HepG2 (cell line): Measurements from ENCODE around the gene RAB3A. TPM values are rescaled to one million over a fixed set of nuclear protein-coding genes. Genes with fewer than 3 reads are reported as not detected.

Source experiments
- AGO1 ChIP-seq: fragments of 200-400 bp; formaldehyde crosslinking; IDR thresholded peaks from 2 replicates; pipeline ENCODE4 v1.6.1; 2017; ENCODE audit warnings: mild to moderate bottlenecking, low read depth, low read length, moderate library complexity; ENCODE audit not compliant: poor library complexity, severe bottlenecking
- FOXA3 ChIP-seq: IDR thresholded peaks from 2 replicates; pipeline ENCODE4 v1.6.1; 2016; ENCODE audit warnings: missing genetic modification reagents, missing compliant biosample characterization
- IKZF4 ChIP-seq: sonication (generic); formaldehyde crosslinking; IDR thresholded peaks from 2 replicates; pipeline ENCODE4 v1.5.1; 2020; ENCODE audit warnings: borderline replicate concordance, mild to moderate bottlenecking, low read depth, missing genetic modification reagents; ENCODE audit errors: not compliant biosample characterization
- IRF9 ChIP-seq: sonication (generic); formaldehyde crosslinking; IDR thresholded peaks from 2 replicates; pipeline ENCODE4 v1.8.0; 2022; ENCODE audit warnings: missing genetic modification reagents, mild to moderate bottlenecking, borderline replicate concordance
- LCORL ChIP-seq, 2 experiments: fragments of 450-650 bp in 1 of 2; sonication (generic) in 1 of 2; formaldehyde crosslinking in 1 of 2; IDR thresholded peaks; 2 replicates each; pipeline versions ENCODE4 v1.5.0 to v1.6.1; 2017 to 2020; ENCODE audit warnings: antibody characterized with exemption in 1 of 2, missing genetic modification reagents in 1 of 2
- MED8 ChIP-seq: sonication (generic); formaldehyde crosslinking; IDR thresholded peaks from 2 replicates; pipeline ENCODE4 v1.8.1; 2023; ENCODE audit warnings: mild to moderate bottlenecking, missing genetic modification reagents; ENCODE audit not compliant: insufficient replicate concordance
- NFE2L1 ChIP-seq: sonication (generic); formaldehyde crosslinking; IDR thresholded peaks from 2 replicates; pipeline ENCODE4 v1.4.0; 2020; ENCODE audit warnings: missing genetic modification reagents, mild to moderate bottlenecking, borderline replicate concordance
- NR2C2 ChIP-seq: sonication (generic); formaldehyde crosslinking; IDR thresholded peaks from 2 replicates; pipeline ENCODE4 v1.4.0; 2020; ENCODE audit warnings: missing genetic modification reagents, mild to moderate bottlenecking, moderate library complexity, borderline replicate concordance
- PTBP1 ChIP-seq: fragments of 200-400 bp; formaldehyde crosslinking; IDR thresholded peaks from 2 replicates; pipeline ENCODE4 v1.6.1; 2018; ENCODE audit warnings: low read length, low read depth; ENCODE audit not compliant: poor library complexity, severe bottlenecking
- RXRB ChIP-seq: IDR thresholded peaks from 2 replicates; pipeline ENCODE4 v1.6.1; 2016; ENCODE audit warnings: borderline replicate concordance, missing genetic modification reagents, missing compliant biosample characterization
- SALL2 ChIP-seq: sonication (generic); formaldehyde crosslinking; IDR thresholded peaks from 2 replicates; pipeline ENCODE4 v1.8.1; 2023; ENCODE audit warnings: mild to moderate bottlenecking, missing genetic modification reagents, inconsistent platforms
- SMARCE1 ChIP-seq: fragments of 450-650 bp; IDR thresholded peaks from 2 replicates; pipeline ENCODE4 v1.6.1; 2017; ENCODE audit warnings: borderline replicate concordance
- STAT5B ChIP-seq: sonication (generic); formaldehyde crosslinking; IDR thresholded peaks from 2 replicates; pipeline ENCODE4 v1.4.0; 2020; ENCODE audit warnings: missing genetic modification reagents
- TRIM22 ChIP-seq: fragments of 450-650 bp; IDR thresholded peaks from 2 replicates; pipeline ENCODE4 v1.6.1; 2017
- YEATS2 ChIP-seq: sonication (generic); formaldehyde crosslinking; IDR thresholded peaks from 2 replicates; pipeline ENCODE4 v1.4.0; 2020; ENCODE audit warnings: missing genetic modification reagents, borderline replicate concordance
- ZBTB21 ChIP-seq: sonication (generic); formaldehyde crosslinking; IDR thresholded peaks from 2 replicates; pipeline ENCODE4 v1.4.0; 2020; ENCODE audit warnings: missing genetic modification reagents
- ZBTB46 ChIP-seq: sonication (generic); formaldehyde crosslinking; IDR thresholded peaks from 2 replicates; pipeline ENCODE4 v1.4.0; 2020; ENCODE audit warnings: mild to moderate bottlenecking, missing genetic modification reagents, borderline replicate concordance
- ZFP1 ChIP-seq: IDR thresholded peaks from 2 replicates; pipeline ENCODE4 v1.6.1; 2016
- ZFP62 ChIP-seq: sonication (generic); formaldehyde crosslinking; IDR thresholded peaks from 2 replicates; pipeline ENCODE4 v1.4.0; 2020; ENCODE audit warnings: missing genetic modification reagents
- ZMAT5 ChIP-seq: sonication (generic); formaldehyde crosslinking; IDR thresholded peaks from 2 replicates; pipeline ENCODE4 v1.5.0; 2020; ENCODE audit warnings: mild to moderate bottlenecking, low read depth, missing genetic modification reagents, borderline replicate concordance
- ZNF3 ChIP-seq: IDR thresholded peaks from 2 replicates; pipeline ENCODE4 v1.7.0; 2017; ENCODE audit warnings: inconsistent platforms
- ZNF468 ChIP-seq: sonication (generic); formaldehyde crosslinking; IDR thresholded peaks from 2 replicates; pipeline ENCODE4 v1.8.0; 2022; ENCODE audit warnings: mild to moderate bottlenecking, moderate library complexity, missing genetic modification reagents
- ZNF513 ChIP-seq: sonication (generic); formaldehyde crosslinking; conservative IDR thresholded peaks from 2 replicates; pipeline ENCODE4 v1.5.0; 2020; ENCODE audit warnings: missing genetic modification reagents
- ZNF761 ChIP-seq: sonication (generic); formaldehyde crosslinking; conservative IDR thresholded peaks from 2 replicates; pipeline ENCODE4 v1.4.0; 2020; ENCODE audit warnings: mild to moderate bottlenecking, missing genetic modification reagents
- polyA plus RNA-seq, 8 experiments: library from polyadenylated mRNA; depleted of rRNA in 3 of 8; stranded (reverse) in 7 of 8; unstranded in 1 of 8; fragments of >200 nt; fragmentation: Illumina TruSeq in 4 of 8; extraction: Trizol in 4 of 8; gene quantifications; 2 replicates each; pipeline versions ENCODE4 v1.2.1 to v1.2.3, GENCODE V29; 2011 to 2016; ENCODE audit warnings: low read depth in 4 of 8, missing spikeins in 1 of 8, mixed read lengths in 1 of 8; ENCODE audit not compliant: insufficient read depth in 1 of 8
- total RNA-seq, 5 experiments: library from RNA; depleted of rRNA; stranded (reverse); fragments of >200 nt; fragmentation: Illumina TruSeq; extraction: Trizol; gene quantifications; 2 replicates each; pipeline ENCODE4 v1.2.3, GENCODE V29; 2016; ENCODE audit warnings: low read depth in 1 of 5

RAB3A gene
- total and polyA plus RNA-seq, 2 of the 13 experiments (the other 11 are each of a cell fraction or from before 2014, with no cell fraction given) = 0.58 to 0.98 TPM

GRCh38 chr19:18152817-18153555 lies 50.9 kb downstream of the RAB3A start, which contains the start of gene PIK3R2 (continued):
- no peak for TF ChIP-seq TRIM22
- no peak for TF ChIP-seq LCORL (IDR thresholded peaks at IDR 0.05)
- no peak for TF ChIP-seq LCORL (CRISPR knock-in tag; IDR thresholded peaks at IDR 0.05)
- no peak for TF ChIP-seq ZMAT5
- no peak for TF ChIP-seq AGO1
- no peak; the same call in 1 of the 2 replicates for TF ChIP-seq ZFP1 (CRISPR knock-in tag)
- TF ChIP-seq ZBTB21 (CRISPR knock-in tag) = no peak
- TF ChIP-seq ZBTB46 = no peak
- TF ChIP-seq STAT5B (CRISPR knock-in tag) = no peak
- TF ChIP-seq ZNF468 = no peak
- no peak for TF ChIP-seq MED8
- peak; percentile 26; the same call in 1 of the 2 replicates for TF ChIP-seq IRF9 (CRISPR knock-in tag)
- TF ChIP-seq RXRB (CRISPR knock-in tag) = no peak
- TF ChIP-seq FOXA3 (CRISPR knock-in tag) = no peak; the same call in 1 of the 2 replicates
- no peak for TF ChIP-seq PTBP1
- no peak for TF ChIP-seq SMARCE1
- no peak for TF ChIP-seq NR2C2 (CRISPR knock-in tag)
- TF ChIP-seq ZNF513 (CRISPR knock-in tag) = no peak
- peak; percentile 47; the same call in 1 of the 2 replicates for TF ChIP-seq SALL2
- TF ChIP-seq IKZF4 (CRISPR knock-in tag) = no peak
- no peak for TF ChIP-seq NFE2L1
- no peak for TF ChIP-seq ZNF3
- TF ChIP-seq ZFP62 (CRISPR knock-in tag) = no peak
- no peak for TF ChIP-seq ZNF761 (CRISPR knock-in tag)
- peak; percentile 95 for TF ChIP-seq YEATS2 (CRISPR knock-in tag)
